T-cell (primary cell): ENCODE results near the gene ZYG11B. TPM values are rescaled to one million over a fixed set of nuclear protein-coding genes. Genes with fewer than 3 reads are reported as not detected.
A peak's percentile ranks its signal among the peaks of the same experiment; 100 is the strongest.
"Not testable (repeated sequence)": the region's sequence is repeated elsewhere in the genome, so short reads cannot be mapped to it uniquely, and the experiment has no call there.

Experiments used
- ATAC-seq, 4 experiments: fragments of 200-7000 bp in 3 of 4; fragments of 150-1000 bp in 1 of 4; cut with Tn5 transposase; replicated peaks in 1 of 4; 1 replicate in 3 of 4; 2 replicates in 1 of 4; pipeline ENCODE4 v1.10.0; 2021; ENCODE audit warnings: moderate library complexity in 3 of 4, mild to moderate bottlenecking in 2 of 4, moderate number of reproducible peaks in 1 of 4
- CTCF ChIA-PET, 2 donors: fragments of 300-600 bp; sonication (Branson Sonifier 250); formaldehyde crosslinking; loops; one replicate each; lab custom pipeline; 2022; ENCODE audit warnings: antibody characterized with exemption in 2 of 2; lab: Charles Lee
- POLR2A ChIA-PET, 2 donors: fragments of 300-600 bp; sonication (Branson Sonifier 250); formaldehyde crosslinking; loops; one replicate each; lab custom pipeline; 2022; ENCODE audit warnings: antibody characterized with exemption in 2 of 2; lab: Charles Lee
- DNase-seq, 35 experiments: peaks; one replicate each; pipeline versions ENCODE4 v3.0.0 to v3.0.0-alpha.2; 2013 to 2023
- H3K27ac ChIP-seq: one replicate; pipeline ENCODE4 v1.5.1; 2013; ENCODE audit warnings: low read length
- H3K27me3 ChIP-seq, 2 experiments: replicated peaks in 1 of 2; 1 replicate in 1 of 2; 2 replicates in 1 of 2; pipeline versions ENCODE4 v1.6.1 to v1.7.0; 2013; ENCODE audit warnings: low read length in 1 of 2, mixed read lengths in 1 of 2; ENCODE audit not compliant: control insufficient read depth in 2 of 2, insufficient read depth in 2 of 2; ENCODE audit errors: extremely low read depth in 1 of 2
- H3K36me3 ChIP-seq, 2 donors: 1 replicate in 1 of 2; 2 replicates in 1 of 2; pipeline versions ENCODE4 v1.6.1 to v1.7.0; 2013; ENCODE audit warnings: low read length in 1 of 2; ENCODE audit not compliant: control insufficient read depth in 2 of 2, insufficient read depth in 1 of 2; ENCODE audit errors: extremely low read depth in 1 of 2
- H3K4me1 ChIP-seq, 2 experiments: 1 replicate in 1 of 2; 2 replicates in 1 of 2; pipeline versions ENCODE4 v1.6.1 to v1.7.0; 2013; ENCODE audit warnings: low read length in 2 of 2, mixed read lengths in 1 of 2; ENCODE audit not compliant: insufficient read depth in 2 of 2, control insufficient read depth in 1 of 2; ENCODE audit errors: extremely low read depth in 1 of 2
- H3K4me3 ChIP-seq, 2 donors: 1 replicate in 1 of 2; 2 replicates in 1 of 2; pipeline versions ENCODE4 v1.5.1 to v1.7.0; 2013; ENCODE audit warnings: mild to moderate bottlenecking in 2 of 2, low read length in 1 of 2, moderate library complexity in 1 of 2; ENCODE audit not compliant: control insufficient read depth in 1 of 2; ENCODE audit errors: extremely low read depth in 1 of 2
- H3K9me3 ChIP-seq: 2 replicates; pipeline ENCODE4 v1.7.0; 2013
- H3K27ac Mint-ChIP-seq, 2 donors: one replicate each; pipeline ENCODE4 v1.8.0; 2020 to 2021; ENCODE audit warnings: mild to moderate bottlenecking in 2 of 2, mixed read lengths in 2 of 2
- H3K27me3 Mint-ChIP-seq, 2 donors: one replicate each; pipeline ENCODE4 v1.8.0; 2021 to 2022; ENCODE audit warnings: mixed read lengths in 2 of 2
- H3K36me3 Mint-ChIP-seq: one replicate; pipeline ENCODE4 v1.8.0; 2021; ENCODE audit warnings: mixed read lengths
- H3K4me1 Mint-ChIP-seq, 3 donors: one replicate each; pipeline ENCODE4 v1.8.0; 2020 to 2022; ENCODE audit warnings: mixed read lengths in 3 of 3, mild to moderate bottlenecking in 1 of 3
- H3K4me3 Mint-ChIP-seq, 3 donors: one replicate each; pipeline ENCODE4 v1.8.0; 2020 to 2022; ENCODE audit warnings: mild to moderate bottlenecking in 3 of 3, mixed read lengths in 3 of 3, moderate library complexity in 3 of 3
- H3K9me3 Mint-ChIP-seq, 3 donors: one replicate each; pipeline ENCODE4 v1.8.0; 2020 to 2022; ENCODE audit warnings: mixed read lengths in 3 of 3
- WGBS: methylation state at CpG from one replicate; pipeline ENCODE4 v1.1.5; 2013; ENCODE audit warnings: missing lambda C conversion rate; ENCODE audit not compliant: insufficient coverage; 5-methylcytosine and 5-hydroxymethylcytosine counted together
- total RNA-seq, 35 experiments: library from RNA in 6 of 35; stranded (reverse) in 6 of 35; fragments of 120-200 nt in 1 of 35; gene quantifications; one replicate each; pipeline versions ENCODE4 v1.2.1 to v1.2.4 and lab custom pipeline; 2013 to 2026

ZYG11B gene
- total RNA-seq, 5 donors from 2014 or later (not counting 1 experiment from before 2014, with no cell fraction given) = 16.6 to 22.2 (median 20.1) TPM

GRCh38 chr1:52681136-52681535, 45.1 kb upstream of the ZYG11B start:
- H3K4me1 Mint-ChIP-seq = peaks cover 5 to 14% (median 8%) of the 10 kb centered on the region in 3 donors
- no peaks in the 10 kb centered on the region for H3K9me3 Mint-ChIP-seq

GRCh38 chr1:52683367-52683940, 42.8 kb upstream of the ZYG11B start:
- peaks cover 0 to 7% of the 10 kb centered on the region in 2 experiments for H3K4me1 ChIP-seq
- Mint-ChIP-seq H3K27me3 (no peaks in the 10 kb centered on the region), H3K9me3 (no peaks in the 10 kb centered on the region), H3K36me3 (peaks cover 20% of the 10 kb centered on the region), H3K4me3 (no peak overlapping the region), H3K27ac (peak overlapping the region in 1 of 2 donors; percentile 52), H3K4me1 (peaks cover 7 to 26% (median 10%) of the 10 kb centered on the region in 3 donors)
- no peaks in the 10 kb centered on the region for H3K27me3 ChIP-seq
- POLR2A ChIA-PET = no interaction called here
- 80% methylated on average over 2 of the region's 4 CpGs for WGBS
- H3K4me3 ChIP-seq = no peak overlapping the region
- no peak for ATAC-seq
- no peaks in the 10 kb centered on the region for H3K9me3 ChIP-seq
- peaks cover 3 to 14% of the 10 kb centered on the region in 2 donors for H3K36me3 ChIP-seq
- DNase-seq = no peak
- H3K27ac ChIP-seq = no peak overlapping the region
- CTCF ChIA-PET = interaction anchor here in 1 of 2 donors (0.9 kb wide), 1 partner anchor 13 kb away, joined by 3 read pairs; no protein-coding TSS in a partner anchor

More at GRCh38 chr1:52681136-52681535, 45.1 kb upstream of the ZYG11B start:
- no peak overlapping the region for H3K4me3 Mint-ChIP-seq
- WGBS = 100% methylated on average over 1 of the region's 4 CpGs
- DNase-seq (no peak), ATAC-seq (no peak)
- Histone ChIP-seq H3K4me1 (peaks cover 0 to 6% of the 10 kb centered on the region in 2 experiments), H3K36me3 (peaks cover 8 to 11% of the 10 kb centered on the region in 2 donors), H3K9me3 (no peaks in the 10 kb centered on the region), H3K27ac (no peak overlapping the region), H3K4me3 (no peak overlapping the region), H3K27me3 (no peaks in the 10 kb centered on the region)
- H3K36me3 Mint-ChIP-seq = peaks cover 19% of the 10 kb centered on the region
- no peak overlapping the region for H3K27ac Mint-ChIP-seq
- ChIA-PET POLR2A (no interaction called here), CTCF (no interaction called here)
- no peaks in the 10 kb centered on the region for H3K27me3 Mint-ChIP-seq

- no peak overlapping the region for H3K4me3 Mint-ChIP-seq
- Histone ChIP-seq H3K9me3 (no peaks in the 10 kb centered on the region), H3K27me3 (no peaks in the 10 kb centered on the region), H3K36me3 (peaks cover 0 to 14% of the 10 kb centered on the region in 2 donors), H3K27ac (no peak overlapping the region), H3K4me3 (no peak overlapping the region), H3K4me1 (peaks cover 0 to 7% of the 10 kb centered on the region in 2 experiments)
- WGBS = no CpG with 5 or more reads among the region's 1 CpG
- no peaks in the 10 kb centered on the region for H3K9me3 Mint-ChIP-seq
- DNase-seq (no peak), ATAC-seq (no peak)
- CTCF ChIA-PET = interaction anchor here (0.6 to 1.1 kb wide), 4 partner anchors 19 to 261 kb away, joined by 3 read pairs; no protein-coding TSS in a partner anchor
- POLR2A ChIA-PET = interaction anchor here (0.6 to 0.7 kb wide), 2 partner anchors 18 to 318 kb away, joined by 3 read pairs; no protein-coding TSS in a partner anchor
- H3K27me3 Mint-ChIP-seq = no peaks in the 10 kb centered on the region
- H3K4me1 Mint-ChIP-seq = peaks cover 7 to 26% (median 10%) of the 10 kb centered on the region in 3 donors
- H3K36me3 Mint-ChIP-seq = peaks cover 20% of the 10 kb centered on the region
- peak overlapping the region in 1 of 2 donors; percentile 53 for H3K27ac Mint-ChIP-seq
These were observed 41.7 kb upstream of the ZYG11B start for GRCh38 chr1:52684545-52684944.

DNA sequence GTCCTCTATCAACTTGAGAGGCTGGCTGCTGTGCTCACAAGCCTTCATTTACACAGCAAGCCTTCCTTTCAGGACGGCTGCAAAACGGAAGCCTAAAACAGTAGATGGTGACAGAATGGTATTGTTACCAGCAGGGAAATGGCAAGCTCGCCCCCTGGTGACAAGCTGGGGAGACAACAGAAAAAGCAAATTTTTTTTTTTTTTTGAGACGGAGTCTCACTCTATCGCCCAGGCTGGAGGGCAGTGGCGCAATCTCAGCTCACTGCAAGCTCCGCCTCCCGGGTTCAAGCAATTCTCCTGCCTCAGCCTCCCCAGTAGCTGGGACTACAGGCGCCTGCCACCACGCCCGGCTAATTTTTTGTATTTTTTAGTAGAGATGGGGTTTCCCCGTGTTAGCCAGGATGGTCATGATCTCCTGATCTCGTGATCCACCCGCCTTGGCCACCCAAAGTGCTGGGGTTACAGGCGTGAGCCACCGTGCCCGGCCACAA, 39.9 kb upstream of the ZYG11B start:
- peaks cover 7 to 26% (median 10%) of the 10 kb centered on the region in 3 donors for H3K4me1 Mint-ChIP-seq
- ChIA-PET CTCF (interaction anchor here (0.6 to 2.4 kb wide), 16 partner anchors 9 to 533 kb away, joined by 3 to 10 read pairs (median 4); partner anchors contain the start of genes ORC1 (in 1 of the 2), PRPF38A (in 1 of the 2), SHISAL2A (in 1 of the 2) and TUT4 (in 1 of the 2)), POLR2A (interaction anchor here (0.5 to 0.6 kb wide), 2 partner anchors 41 to 49 kb away, joined by 3 to 7 read pairs; no protein-coding TSS in a partner anchor)
- peak; percentile 93 to 100 (median 96) for ATAC-seq
- H3K4me1 ChIP-seq, H3K27me3 Mint-ChIP-seq, H3K9me3 Mint-ChIP-seq, H3K4me3 ChIP-seq, H3K9me3 ChIP-seq, H3K4me3 Mint-ChIP-seq, H3K27me3 ChIP-seq: not testable (repeated sequence)
- WGBS = 52% methylated on average over 12 of the region's 17 CpGs
- Histone ChIP-seq H3K36me3 (peaks cover 0 to 14% of the 10 kb centered on the region in 2 donors), H3K27ac (peak overlapping the region; percentile 62)
- peaks cover 16% of the 10 kb centered on the region for H3K36me3 Mint-ChIP-seq
- H3K27ac Mint-ChIP-seq = peak overlapping the region; percentile 78 to 80
- DNase-seq = peak; percentile 65 to 90 (median 77)

DNA sequence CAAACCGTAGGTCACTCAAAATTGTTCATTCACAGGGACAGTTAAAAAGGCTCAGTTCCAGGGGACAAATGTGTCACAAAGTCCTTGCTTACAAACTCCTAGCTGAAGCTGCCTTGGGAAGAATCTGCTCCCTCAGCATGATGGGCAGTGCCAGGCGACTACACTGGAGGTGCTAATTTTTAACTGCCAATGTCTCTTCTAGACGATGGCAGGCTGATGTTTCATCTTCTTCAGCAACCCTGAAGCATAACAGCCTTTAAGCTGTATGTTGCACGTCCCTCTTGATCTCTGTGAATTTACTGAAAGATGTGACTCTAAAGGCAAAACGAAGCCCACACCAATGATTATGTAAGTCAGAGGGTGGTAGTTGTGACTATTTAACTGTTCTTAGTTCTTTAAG, 39.4 kb upstream of the ZYG11B start:
- 90% methylated on average over 2 of the region's 5 CpGs for WGBS
- Mint-ChIP-seq H3K36me3 (peaks cover 18% of the 10 kb centered on the region), H3K27me3 (no peaks in the 10 kb centered on the region), H3K27ac (peak overlapping the region in 1 of 2 donors; percentile 78), H3K4me1 (peaks cover 7 to 26% (median 10%) of the 10 kb centered on the region in 3 donors), H3K9me3 (no peaks in the 10 kb centered on the region), H3K4me3 (no peak overlapping the region)
- Histone ChIP-seq H3K4me3 (no peak overlapping the region), H3K4me1 (peaks cover 0 to 7% of the 10 kb centered on the region in 2 experiments), H3K27me3 (no peaks in the 10 kb centered on the region), H3K27ac (peak overlapping the region; percentile 11), H3K9me3 (no peaks in the 10 kb centered on the region), H3K36me3 (peaks cover 3 to 14% of the 10 kb centered on the region in 2 donors)
- no peak for ATAC-seq
- ChIA-PET CTCF (interaction anchor here (0.6 to 2.4 kb wide), 12 partner anchors 9 to 534 kb away, joined by 3 to 10 read pairs (median 4); partner anchors contain the start of genes ORC1 (in 1 of the 2), PRPF38A (in 1 of the 2) and SHISAL2A (in 1 of the 2)), POLR2A (interaction anchor here (0.5 to 0.6 kb wide), 3 partner anchors 42 to 557 kb away, joined by 4 to 7 read pairs (median 4); no protein-coding TSS in a partner anchor)
- DNase-seq = no peak

- ChIA-PET CTCF (no interaction called here), POLR2A (no interaction called here)
- peaks cover 0 to 6% (median 1%) of the 10 kb centered on the region in 3 donors for H3K4me1 Mint-ChIP-seq
- no peak overlapping the region for H3K27ac Mint-ChIP-seq
- H3K4me3 ChIP-seq = no peak overlapping the region
- no peaks in the 10 kb centered on the region for H3K27me3 Mint-ChIP-seq
- no peaks in the 10 kb centered on the region for H3K4me1 ChIP-seq
- no peaks in the 10 kb centered on the region for H3K9me3 Mint-ChIP-seq
- H3K36me3 Mint-ChIP-seq = peaks cover 22% of the 10 kb centered on the region
- no peak overlapping the region for H3K4me3 Mint-ChIP-seq
- H3K27me3 ChIP-seq = no peaks in the 10 kb centered on the region
- peaks cover 7 to 17% of the 10 kb centered on the region in 2 donors for H3K36me3 ChIP-seq
- WGBS = 91% methylated on average over 3 of the region's 3 CpGs
- DNase-seq (no peak), ATAC-seq (no peak)
- no peaks in the 10 kb centered on the region for H3K9me3 ChIP-seq
- no peak overlapping the region for H3K27ac ChIP-seq
These were observed 34.4 kb upstream of the ZYG11B start for GRCh38 chr1:52691821-52692220.
